Gastroesophageal sphincter (tissue), 4 donors: ENCODE results near the gene PRKAG2. TPM values are rescaled to one million over a fixed set of nuclear protein-coding genes. Genes with fewer than 3 reads are reported as not detected.
A peak's percentile ranks its signal among the peaks of the same experiment; 100 is the strongest.
"Not testable (repeated sequence)": the region's sequence is repeated elsewhere in the genome, so short reads cannot be mapped to it uniquely, and the experiment has no call there.

Experiments used
- ATAC-seq: fragments of 150-250 bp; one replicate; pipeline ENCODE4 v1.9.1; 2016; ENCODE audit warnings: mild to moderate bottlenecking, moderate library complexity
- H3K27ac ChIP-seq, 4 donors: fragments of 200-600 bp; sonication (generic) in 3 of 4; 1 replicate in 3 of 4; 2 replicates in 1 of 4; pipeline ENCODE4 v1.5.1; 2016 to 2019
- H3K27me3 ChIP-seq: fragments of 200-600 bp; sonication (generic); one replicate; pipeline ENCODE4 v1.5.1; 2019
- H3K36me3 ChIP-seq, 2 donors: fragments of 200-600 bp; sonication (generic); one replicate each; pipeline ENCODE4 v1.5.1; 2019; ENCODE audit warnings: control low read depth in 1 of 2
- H3K4me1 ChIP-seq, 3 donors: fragments of 200-600 bp; sonication (generic); 1 replicate in 2 of 3; 2 replicates in 1 of 3; pipeline ENCODE4 v1.5.1; 2016 to 2019; ENCODE audit warnings: control low read depth in 2 of 3
- H3K4me3 ChIP-seq, 2 donors: fragments of 200-600 bp; sonication (generic); one replicate each; pipeline ENCODE4 v1.5.1; 2019; ENCODE audit warnings: mild to moderate bottlenecking in 1 of 2, moderate library complexity in 1 of 2
- H3K9me3 ChIP-seq, 3 donors: fragments of 200-600 bp; sonication (generic); one replicate each; pipeline ENCODE4 v1.5.1; 2017 to 2019; ENCODE audit warnings: control low read depth in 2 of 3
- EP300 ChIP-seq: sonication (generic); formaldehyde crosslinking; IDR thresholded peaks from one replicate; pipeline ENCODE4 v1.6.1; 2017; ENCODE audit warnings: antibody characterized with exemption, mild to moderate bottlenecking
- POLR2A ChIP-seq, 2 donors: fragments of 450-650 bp; IDR thresholded peaks; one replicate each; pipeline ENCODE4 v1.6.1; 2017; ENCODE audit warnings: antibody characterized with exemption in 2 of 2, mild to moderate bottlenecking in 2 of 2, moderate library complexity in 1 of 2
- POLR2AphosphoS5 ChIP-seq: sonication (generic); formaldehyde crosslinking; IDR thresholded peaks from one replicate; pipeline ENCODE4 v1.6.1; 2017; ENCODE audit warnings: antibody characterized with exemption
- WGBS, 2 donors: methylation state at CpG; one replicate each; pipeline ENCODE4 v1.1.5; 2018; ENCODE audit warnings: low coverage in 1 of 2; 5-methylcytosine and 5-hydroxymethylcytosine counted together
- total RNA-seq, 4 donors: library from RNA; depleted of rRNA; stranded (reverse); fragments of >200 nt; gene quantifications; one replicate each; pipeline ENCODE4 v1.1.0, GENCODE V29; 2016
- TF ChIP-seq, protein P1 (sequence below), 4 experiments: fragments of 200-600 bp in 2 of 4; fragments of 450-650 bp in 2 of 4; sonication (generic) in 1 of 4; IDR thresholded peaks; one replicate each; pipeline ENCODE4 v1.5.1; 2017 to 2019; ENCODE audit warnings: antibody characterized with exemption in 4 of 4, mild to moderate bottlenecking in 2 of 4, moderate library complexity in 2 of 4

The PRKAG2 gene
- total RNA-seq, 4 donors from 2014 or later, result 48.9 to 89.0 (median 75.7) TPM

DNA sequence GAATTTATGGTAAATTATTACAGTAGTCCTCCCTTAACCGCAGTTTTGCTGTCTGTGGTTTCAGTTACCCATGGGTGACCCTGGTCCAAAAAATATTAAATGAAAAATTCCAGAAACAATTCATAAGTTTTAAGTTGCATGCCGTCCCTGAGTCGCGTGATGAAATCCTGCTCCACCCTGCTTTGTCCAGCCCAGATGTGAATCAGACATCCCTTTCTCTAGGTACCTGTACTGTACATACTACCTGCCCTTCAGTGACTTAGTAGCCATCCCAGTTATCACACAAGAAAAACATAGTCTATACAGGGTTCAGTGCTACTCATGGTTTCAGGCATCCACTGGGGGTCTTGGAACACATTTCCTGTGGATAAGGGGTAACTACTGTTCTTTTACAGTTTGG lies 336.8 kb downstream of the PRKAG2 start:
- no peak for ATAC-seq
- WGBS, 2 donors, result 88 to 93% methylated on average over 3 to 4 of the region's 4 CpGs
- TF ChIP-seq EP300, result no peak
- TF ChIP-seq, protein P1, sequence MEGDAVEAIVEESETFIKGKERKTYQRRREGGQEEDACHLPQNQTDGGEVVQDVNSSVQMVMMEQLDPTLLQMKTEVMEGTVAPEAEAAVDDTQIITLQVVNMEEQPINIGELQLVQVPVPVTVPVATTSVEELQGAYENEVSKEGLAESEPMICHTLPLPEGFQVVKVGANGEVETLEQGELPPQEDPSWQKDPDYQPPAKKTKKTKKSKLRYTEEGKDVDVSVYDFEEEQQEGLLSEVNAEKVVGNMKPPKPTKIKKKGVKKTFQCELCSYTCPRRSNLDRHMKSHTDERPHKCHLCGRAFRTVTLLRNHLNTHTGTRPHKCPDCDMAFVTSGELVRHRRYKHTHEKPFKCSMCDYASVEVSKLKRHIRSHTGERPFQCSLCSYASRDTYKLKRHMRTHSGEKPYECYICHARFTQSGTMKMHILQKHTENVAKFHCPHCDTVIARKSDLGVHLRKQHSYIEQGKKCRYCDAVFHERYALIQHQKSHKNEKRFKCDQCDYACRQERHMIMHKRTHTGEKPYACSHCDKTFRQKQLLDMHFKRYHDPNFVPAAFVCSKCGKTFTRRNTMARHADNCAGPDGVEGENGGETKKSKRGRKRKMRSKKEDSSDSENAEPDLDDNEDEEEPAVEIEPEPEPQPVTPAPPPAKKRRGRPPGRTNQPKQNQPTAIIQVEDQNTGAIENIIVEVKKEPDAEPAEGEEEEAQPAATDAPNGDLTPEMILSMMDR (IDR thresholded peaks at IDR 0.05), result no peak
- TF ChIP-seq POLR2A (IDR thresholded peaks at IDR 0.05), result no peak
- TF ChIP-seq POLR2AphosphoS5, result no peak
- Histone ChIP-seq H3K4me1 (peaks cover 3 to 36% (median 14%) of the 10 kb centered on the region in 3 donors), H3K4me3 (no peak overlapping the region), H3K9me3 (no peaks in the 10 kb centered on the region), H3K27me3 (no peaks in the 10 kb centered on the region), H3K36me3 (no peaks in the 10 kb centered on the region), H3K27ac (peak overlapping the region in 2 of 4 donors; percentile 83 to 85)

DNA sequence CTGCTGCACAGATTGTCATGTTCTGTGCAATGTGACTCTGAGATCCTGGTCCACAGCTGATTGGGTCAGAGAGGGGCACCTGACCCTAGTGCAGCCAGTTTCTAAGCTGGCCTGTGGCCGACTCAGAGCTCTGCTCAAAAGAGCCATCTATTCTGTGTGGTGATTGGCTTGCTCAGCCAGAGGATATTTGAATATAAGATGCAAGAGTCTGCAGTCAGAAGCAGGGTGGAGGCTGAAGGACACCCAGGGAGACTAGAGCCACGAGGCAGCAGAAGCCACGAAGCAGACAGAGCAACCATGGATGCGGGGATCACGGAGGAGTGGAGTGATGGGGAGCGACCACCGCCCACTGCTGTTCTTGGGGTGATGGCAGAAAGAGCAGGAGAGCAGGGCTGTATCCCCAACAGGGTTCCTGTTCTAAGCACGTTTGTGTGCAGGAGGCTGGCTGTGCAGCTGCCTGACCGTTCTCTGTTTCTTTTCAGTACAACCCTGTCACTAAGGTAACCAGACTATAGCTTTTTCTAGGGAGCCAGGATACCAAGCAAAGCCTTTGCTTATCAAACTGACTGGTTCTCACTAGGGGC lies 337.7 kb downstream of the PRKAG2 start:
- ATAC-seq, result peak; percentile 47
- WGBS, 2 donors, result 35 to 60% methylated on average over 1 to 5 of the region's 9 CpGs

DNA sequence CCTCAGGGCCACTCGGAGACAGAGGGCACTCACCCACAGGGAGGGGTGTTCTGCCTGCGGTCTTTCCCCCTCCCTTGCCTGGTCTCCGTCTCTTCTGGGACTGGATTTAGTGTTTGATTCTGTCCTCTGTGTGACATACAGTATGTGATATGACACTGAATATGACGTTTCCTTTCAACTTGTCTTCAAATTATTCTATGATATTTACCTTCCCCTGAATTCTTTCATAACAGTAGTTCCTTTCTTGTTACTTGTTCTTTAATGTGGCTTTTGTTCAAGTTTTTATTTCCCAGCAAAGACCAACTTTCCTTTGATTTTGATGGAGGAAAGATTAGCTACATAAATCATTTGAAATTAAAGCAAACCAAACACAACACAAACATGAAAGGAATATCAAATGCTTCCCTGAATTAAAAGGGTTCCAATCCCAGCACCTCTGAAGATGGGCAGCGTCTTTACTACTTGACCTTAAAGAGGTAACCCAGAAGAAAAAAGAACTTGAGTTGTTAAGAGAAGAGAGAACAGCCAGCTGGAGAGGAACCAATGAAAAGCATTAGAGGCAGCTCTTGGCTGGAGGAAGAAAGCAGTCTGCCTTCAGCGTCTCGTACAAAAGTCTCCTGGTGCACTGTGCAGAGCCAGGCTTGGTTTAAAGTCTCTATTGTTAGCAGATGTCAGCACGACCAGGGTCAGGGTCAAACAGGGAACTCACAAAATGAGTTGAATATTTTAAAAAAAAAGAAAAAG lies 338.9 kb downstream of the PRKAG2 start:
- Histone ChIP-seq H3K4me3 (no peak overlapping the region), H3K27me3 (no peaks in the 10 kb centered on the region), H3K36me3 (no peaks in the 10 kb centered on the region), H3K4me1 (peaks cover 3 to 36% (median 14%) of the 10 kb centered on the region in 3 donors), H3K27ac (peak overlapping the region; percentile 72 to 91 (median 84)), H3K9me3 (no peaks in the 10 kb centered on the region)
- ATAC-seq, result peak; percentile 83
- TF ChIP-seq, protein P1 (IDR thresholded peaks at IDR 0.05), result no peak
- TF ChIP-seq POLR2A (IDR thresholded peaks at IDR 0.05) (no peak), POLR2AphosphoS5 (peak; percentile 57), EP300 (no peak)
- WGBS, 2 donors, result 19 to 31% methylated on average over 6 to 8 of the region's 8 CpGs

More for the DNA sequence above, 337.7 kb downstream of the PRKAG2 start:
- no peak overlapping the region for H3K4me3 ChIP-seq
- peaks cover 3 to 36% (median 14%) of the 10 kb centered on the region in 3 donors for H3K4me1 ChIP-seq
- no peaks in the 10 kb centered on the region for H3K27me3 ChIP-seq
- peak overlapping the region; percentile 72 to 91 (median 84) for H3K27ac ChIP-seq
- H3K9me3 ChIP-seq, result no peaks in the 10 kb centered on the region
- TF ChIP-seq, protein P1 (IDR thresholded peaks at IDR 0.05), result no peak
- no peak for TF ChIP-seq EP300
- no peak for TF ChIP-seq POLR2AphosphoS5
- TF ChIP-seq POLR2A (IDR thresholded peaks at IDR 0.05), result no peak
- H3K36me3 ChIP-seq, result no peaks in the 10 kb centered on the region

DNA sequence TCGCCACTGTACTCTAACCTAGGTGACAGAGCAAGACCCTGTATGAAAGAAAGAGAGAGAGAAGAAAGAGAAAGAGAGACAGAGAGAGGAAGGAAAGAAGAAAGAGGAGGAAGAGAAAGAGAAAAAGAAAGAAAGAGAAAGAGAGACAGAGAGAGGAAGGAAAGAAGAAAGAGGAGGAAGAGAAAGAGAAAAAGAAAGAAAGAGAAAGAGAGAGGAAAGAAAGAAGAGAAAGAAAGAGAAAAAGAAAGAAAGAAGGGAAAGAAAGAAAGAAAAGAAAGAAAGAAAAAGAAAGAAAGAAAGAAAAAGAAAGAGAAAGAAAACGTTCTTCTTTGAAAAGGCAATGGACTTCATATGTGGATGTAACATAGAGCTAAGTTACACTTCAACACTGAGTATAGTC lies 340.7 kb downstream of the PRKAG2 start:
- not testable (repeated sequence) for H3K27me3 ChIP-seq, H3K27ac ChIP-seq, ATAC-seq, H3K36me3 ChIP-seq, H3K9me3 ChIP-seq, H3K4me3 ChIP-seq
- H3K4me1 ChIP-seq, result peaks cover 3 to 36% (median 14%) of the 10 kb centered on the region in 3 donors
- 88 to 100% methylated on average over 1 to 2 of the region's 2 CpGs for WGBS, 2 donors

DNA sequence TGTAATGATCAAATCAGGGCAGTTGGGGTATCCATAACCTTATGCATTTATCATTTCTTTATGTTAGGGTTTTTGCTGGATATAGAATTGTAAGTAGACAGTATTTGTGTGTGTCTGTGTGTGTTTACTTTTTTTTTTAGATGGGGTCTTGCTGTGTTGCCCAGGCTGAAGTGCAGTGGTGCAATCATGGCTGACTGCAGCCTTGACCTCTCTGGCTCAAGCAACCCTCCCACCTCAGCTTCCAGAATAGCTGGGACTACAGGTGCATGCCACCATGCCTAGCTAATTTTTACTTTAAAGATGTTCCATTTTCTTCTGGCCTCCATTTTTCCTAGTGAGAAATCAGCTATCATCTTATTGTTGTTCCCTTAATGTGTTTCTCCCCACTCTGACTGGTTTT lies 347.1 kb downstream of the PRKAG2 start:
- Histone ChIP-seq H3K27ac (no peak overlapping the region), H3K36me3 (no peaks in the 10 kb centered on the region), H3K27me3 (no peaks in the 10 kb centered on the region), H3K4me3 (no peak overlapping the region), H3K9me3 (peaks cover 0 to 18% (median 0%) of the 10 kb centered on the region in 3 donors), H3K4me1 (no peaks in the 10 kb centered on the region)
- no peak for ATAC-seq
- TF ChIP-seq POLR2A (IDR thresholded peaks at IDR 0.05) (no peak), EP300 (no peak), POLR2AphosphoS5 (no peak)
- TF ChIP-seq, protein P1 (IDR thresholded peaks at IDR 0.05), result no peak
